Small intestine (tissue), 7 donors: Measurements from ENCODE around the gene CATSPER4. TPM values are rescaled to one million over a fixed set of nuclear protein-coding genes. Genes with fewer than 3 reads are reported as not detected.

ENCODE experiments used
- DNase-seq, 2 donors: peaks; one replicate each; pipeline versions ENCODE4 v3.0.0 to v3.0.0-alpha.2; 2013
- FAIRE-seq: peaks from 2 replicates; lab custom pipeline; 2012; peaks lifted over from hg19 to GRCh38; lab: Jason Lieb, UNC
- H3K27ac ChIP-seq, 3 donors: one replicate each; pipeline ENCODE4 v1.5.1; 2013; ENCODE audit warnings: low read length in 2 of 3, mild to moderate bottlenecking in 2 of 3, control low read depth in 1 of 3, inconsistent platforms in 1 of 3, low read depth in 1 of 3, moderate library complexity in 1 of 3
- H3K27me3 ChIP-seq, 3 donors: one replicate each; pipeline ENCODE4 v1.6.1; 2013; ENCODE audit warnings: low read length in 3 of 3, inconsistent platforms in 1 of 3; ENCODE audit not compliant: control insufficient read depth in 3 of 3, insufficient read depth in 3 of 3
- H3K36me3 ChIP-seq, 3 donors: one replicate each; pipeline ENCODE4 v1.6.1; 2013; ENCODE audit warnings: low read length in 3 of 3, inconsistent platforms in 1 of 3, low read depth in 1 of 3, mild to moderate bottlenecking in 1 of 3, moderate library complexity in 1 of 3; ENCODE audit not compliant: control insufficient read depth in 3 of 3, insufficient read depth in 2 of 3
- H3K4me1 ChIP-seq, 3 donors: one replicate each; pipeline ENCODE4 v1.6.1; 2013; ENCODE audit warnings: low read length in 2 of 3, inconsistent platforms in 1 of 3, low read depth in 1 of 3, mild to moderate bottlenecking in 1 of 3, moderate library complexity in 1 of 3; ENCODE audit not compliant: control insufficient read depth in 3 of 3, insufficient read depth in 2 of 3
- H3K4me3 ChIP-seq, 3 donors: one replicate each; pipeline ENCODE4 v1.5.1; 2013; ENCODE audit warnings: low read length in 3 of 3, control low read depth in 1 of 3, inconsistent platforms in 1 of 3, low read depth in 1 of 3, mild to moderate bottlenecking in 1 of 3, moderate library complexity in 1 of 3
- H3K9me3 ChIP-seq, 2 donors: one replicate each; pipeline ENCODE4 v1.6.1; 2013; ENCODE audit warnings: low read depth in 1 of 2, low read length in 1 of 2; ENCODE audit not compliant: control insufficient read depth in 2 of 2, insufficient read depth in 1 of 2
- WGBS, 3 donors: extraction: QIAGEN DNeasy Blood & Tissue Kit; methylation state at CpG; one replicate each; pipeline ENCODE4 v1.1.7; 2013; 5-methylcytosine and 5-hydroxymethylcytosine counted together
- polyA plus RNA-seq, 4 donors: library from polyadenylated mRNA; stranded (reverse) in 3 of 4; unstranded in 1 of 4; fragments of 200-250 nt in 3 of 4; fragments of 120-200 nt in 1 of 4; gene quantifications; one replicate each; pipeline versions ENCODE4 v1.2.1 to v1.2.3, GENCODE V29; 2013
- donor health status: healthy with polysubstance abuse.
- donor health status: control.
- donor health status: control.
- donor health status: Bipolar disorder and iron deficiency.
- donor health status: healthy.

The CATSPER4 gene
- polyA plus RNA-seq, 4 donors, result 0.09 TPM; not detected in 3

- DNase-seq (peak; percentile 23 to 81), FAIRE-seq (no peak)
- H3K4me1 ChIP-seq, result peaks cover 0 to 20% (median 0%) of the 10 kb centered on the region in 3 donors
- no peaks in the 10 kb centered on the region for H3K36me3 ChIP-seq
- 1 to 3% (median 2%) methylated on average over 89 to 98 of the region's 98 CpGs for WGBS, 3 donors
- peaks cover 4 to 43% (median 8%) of the 10 kb centered on the region in 3 donors for H3K27me3 ChIP-seq
- H3K27ac ChIP-seq, result no peak overlapping the region
- H3K9me3 ChIP-seq, result no peaks in the 10 kb centered on the region
- peak overlapping the region; percentile 33 to 49 (median 40) for H3K4me3 ChIP-seq
These were observed 28.8 kb upstream of the CATSPER4 start for GRCh38 chr1:26161415-26162219.

DNA sequence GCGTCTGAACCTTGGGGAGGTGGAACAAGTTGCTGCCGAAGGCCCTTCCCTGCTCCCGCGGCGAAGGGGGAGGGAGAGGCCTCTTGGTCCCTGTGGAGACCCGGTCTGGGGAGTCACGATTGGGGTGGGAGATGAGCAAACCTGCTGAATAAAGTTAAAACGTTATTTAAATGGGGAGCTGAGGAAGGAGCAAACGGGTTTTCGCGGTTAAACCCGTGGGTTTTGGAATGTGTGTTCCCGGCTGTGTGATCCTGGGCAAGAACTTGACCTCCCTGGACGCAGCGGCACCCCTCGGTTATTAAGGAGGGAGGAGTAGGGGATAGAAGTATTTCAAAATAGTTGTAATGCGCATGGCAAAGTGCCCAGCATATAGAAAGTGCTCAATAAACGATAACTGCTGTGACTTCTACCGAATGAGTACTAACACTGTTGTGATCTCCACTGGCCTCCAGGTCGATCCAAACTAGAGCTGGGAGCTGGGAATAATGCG, 28.1 kb upstream of the CATSPER4 start:
- DNase-seq (no peak), FAIRE-seq (no peak)
- peaks cover 0 to 20% (median 0%) of the 10 kb centered on the region in 3 donors for H3K4me1 ChIP-seq
- H3K36me3 ChIP-seq, result no peaks in the 10 kb centered on the region
- WGBS, 3 donors, result 18 to 30% (median 24%) methylated on average over 21 of the region's 21 CpGs
- peak overlapping the region in 2 of 3 donors; percentile 33 to 49 for H3K4me3 ChIP-seq
- H3K27me3 ChIP-seq, result peaks cover 4 to 41% (median 8%) of the 10 kb centered on the region in 3 donors
- no peaks in the 10 kb centered on the region for H3K9me3 ChIP-seq
- H3K27ac ChIP-seq, result no peak overlapping the region

GRCh38 chr1:26163684-26164035, 26.7 kb upstream of the CATSPER4 start:
- FAIRE-seq (no peak), DNase-seq (no peak)
- H3K4me1 ChIP-seq, result peaks cover 0 to 21% (median 0%) of the 10 kb centered on the region in 3 donors
- H3K27ac ChIP-seq, result no peak overlapping the region
- WGBS, 3 donors, result 23 to 47% (median 43%) methylated on average over 9 of the region's 9 CpGs
- H3K9me3 ChIP-seq, result no peaks in the 10 kb centered on the region
- peak overlapping the region in 2 of 3 donors; percentile 28 to 51 for H3K4me3 ChIP-seq
- no peaks in the 10 kb centered on the region for H3K36me3 ChIP-seq
- H3K27me3 ChIP-seq, result peaks cover 4 to 34% (median 8%) of the 10 kb centered on the region in 3 donors

- FAIRE-seq (no peak), DNase-seq (peak; percentile 10 to 77)
- 3 to 9% (median 6%) methylated on average over 65 to 72 of the region's 72 CpGs for WGBS, 3 donors
- Histone ChIP-seq H3K36me3 (no peaks in the 10 kb centered on the region), H3K9me3 (no peaks in the 10 kb centered on the region), H3K27ac (no peak overlapping the region), H3K4me1 (peaks cover 0 to 27% (median 0%) of the 10 kb centered on the region in 3 donors), H3K4me3 (peak overlapping the region in 2 of 3 donors; percentile 28 to 51), H3K27me3 (peaks cover 4 to 34% (median 8%) of the 10 kb centered on the region in 3 donors)
These were observed 26.2 kb upstream of the CATSPER4 start for GRCh38 chr1:26164036-26164860.

DNA sequence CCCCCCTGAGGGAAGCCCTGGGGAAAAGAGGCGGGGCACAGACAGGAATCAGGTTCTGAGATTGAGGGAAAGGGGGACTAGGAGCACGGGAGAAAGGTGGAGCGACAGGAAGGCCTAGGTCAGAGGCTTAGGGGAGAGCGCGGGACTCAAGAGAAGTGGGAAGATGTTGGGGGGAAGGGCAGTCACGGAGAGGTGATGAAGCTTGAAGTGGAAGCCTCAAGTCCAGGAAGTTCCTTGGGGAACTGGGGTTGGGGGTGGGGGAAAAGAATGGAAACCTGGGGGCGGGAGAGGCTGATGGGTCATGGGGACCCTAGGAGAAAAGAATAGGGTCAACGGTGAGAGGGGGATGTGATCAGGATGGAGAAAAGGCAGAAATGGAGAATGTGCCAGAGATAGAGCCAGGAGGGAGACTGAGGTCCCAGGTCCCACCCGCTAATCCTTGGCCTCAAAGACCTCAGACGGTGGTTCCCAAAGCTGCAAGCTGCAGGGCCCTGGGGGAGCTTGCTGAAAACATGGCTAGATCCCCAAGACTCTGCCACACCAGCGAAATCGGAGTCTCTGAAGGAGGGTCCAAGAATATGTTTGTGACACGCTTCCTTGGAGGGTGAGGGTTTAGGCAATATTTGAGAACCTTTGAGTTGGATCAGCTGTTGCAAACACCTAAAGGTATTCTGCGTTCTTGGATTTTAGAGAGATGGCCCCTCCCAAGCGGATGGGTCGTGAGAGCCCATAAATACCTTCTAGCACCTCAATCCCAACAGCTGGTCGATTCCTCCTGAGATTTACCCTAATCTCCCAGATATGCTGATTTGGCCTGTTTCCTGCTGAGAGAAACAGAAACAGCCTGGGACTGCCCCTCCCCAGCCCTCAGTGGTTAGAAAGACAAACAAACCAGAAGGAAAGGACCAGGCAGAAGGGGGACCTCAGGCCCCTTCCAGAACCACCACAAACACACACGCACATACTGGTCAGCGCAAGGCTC, 25.2 kb upstream of the CATSPER4 start:
- DNase-seq (no peak), FAIRE-seq (no peak)
- WGBS, 3 donors, result 62 to 65% (median 65%) methylated on average over 19 of the region's 19 CpGs

GRCh38 chr1:26166719-26167281, 23.6 kb upstream of the CATSPER4 start:
- WGBS, 3 donors, result 69 to 78% (median 76%) methylated on average over 4 of the region's 4 CpGs
- peaks cover 0 to 35% (median 0%) of the 10 kb centered on the region in 3 donors for H3K4me1 ChIP-seq
- DNase-seq (no peak), FAIRE-seq (no peak)
- no peaks in the 10 kb centered on the region for H3K9me3 ChIP-seq
- no peak overlapping the region for H3K4me3 ChIP-seq
- peaks cover 4 to 18% (median 5%) of the 10 kb centered on the region in 3 donors for H3K27me3 ChIP-seq
- peaks cover 0 to 14% (median 0%) of the 10 kb centered on the region in 3 donors for H3K36me3 ChIP-seq
- H3K27ac ChIP-seq, result no peak overlapping the region

More for the DNA sequence above, 25.2 kb upstream of the CATSPER4 start:
- H3K27ac ChIP-seq, result no peak overlapping the region
- no peak overlapping the region for H3K4me3 ChIP-seq
- H3K27me3 ChIP-seq, result peaks cover 4 to 33% (median 8%) of the 10 kb centered on the region in 3 donors
- H3K4me1 ChIP-seq, result peaks cover 0 to 30% (median 0%) of the 10 kb centered on the region in 3 donors
- H3K9me3 ChIP-seq, result no peaks in the 10 kb centered on the region
- H3K36me3 ChIP-seq, result no peaks in the 10 kb centered on the region

- peak within 1 kb of the TSS; percentile 34 to 90 (median 74) for H3K27ac ChIP-seq
- H3K36me3 ChIP-seq, result peaks cover 0 to 15% (median 0%) of the 10 kb centered on the region in 3 donors
- DNase-seq (no peak), FAIRE-seq (no peak)
- H3K9me3 ChIP-seq, result no peaks in the 10 kb centered on the region
- H3K4me3 ChIP-seq, result peak within 1 kb of the TSS; percentile 64 to 88 (median 64)
- peaks cover 0 to 4% (median 0%) of the 10 kb centered on the region in 3 donors for H3K27me3 ChIP-seq
- peaks cover 0 to 30% (median 0%) of the 10 kb centered on the region in 3 donors for H3K4me1 ChIP-seq
- 47 to 61% (median 61%) methylated on average over 5 of the region's 5 CpGs for WGBS, 3 donors
These were observed 21.8 kb upstream of the CATSPER4 start, which contains the start of gene C1orf232 for GRCh38 chr1:26168410-26169197. C1orf232 (minus strand) TSS chr1:26168963; CDS start chr1:26168499, 464 bp downstream.
